Endometrial microvascular endothelial cells (primary cell): ENCODE results near the gene GPR3. TPM values are rescaled to one million over a fixed set of nuclear protein-coding genes. Genes with fewer than 3 reads are reported as not detected.
"Not testable (repeated sequence)": the region's sequence is repeated elsewhere in the genome, so short reads cannot be mapped to it uniquely, and the experiment has no call there.

Source experiments
- in situ Hi-C: cut with HindIII; loops from 2 replicates; pipeline ENCODE4 v1.10.0; 2017; ENCODE audit warnings: low sequenced_read_pairs, low pct_unique_long_range_greater_than_20kb; ENCODE audit errors: inconsistent ontology term
- total RNA-seq: library from RNA; depleted of rRNA; stranded (reverse); fragments of >200 nt; gene quantifications from one replicate; pipeline ENCODE4 v1.2.3, GENCODE V29; 2015; ENCODE audit errors: inconsistent ontology term

Gene GPR3
- total RNA-seq, 1 donor from 2014 or later = 1.9 TPM

DNA sequence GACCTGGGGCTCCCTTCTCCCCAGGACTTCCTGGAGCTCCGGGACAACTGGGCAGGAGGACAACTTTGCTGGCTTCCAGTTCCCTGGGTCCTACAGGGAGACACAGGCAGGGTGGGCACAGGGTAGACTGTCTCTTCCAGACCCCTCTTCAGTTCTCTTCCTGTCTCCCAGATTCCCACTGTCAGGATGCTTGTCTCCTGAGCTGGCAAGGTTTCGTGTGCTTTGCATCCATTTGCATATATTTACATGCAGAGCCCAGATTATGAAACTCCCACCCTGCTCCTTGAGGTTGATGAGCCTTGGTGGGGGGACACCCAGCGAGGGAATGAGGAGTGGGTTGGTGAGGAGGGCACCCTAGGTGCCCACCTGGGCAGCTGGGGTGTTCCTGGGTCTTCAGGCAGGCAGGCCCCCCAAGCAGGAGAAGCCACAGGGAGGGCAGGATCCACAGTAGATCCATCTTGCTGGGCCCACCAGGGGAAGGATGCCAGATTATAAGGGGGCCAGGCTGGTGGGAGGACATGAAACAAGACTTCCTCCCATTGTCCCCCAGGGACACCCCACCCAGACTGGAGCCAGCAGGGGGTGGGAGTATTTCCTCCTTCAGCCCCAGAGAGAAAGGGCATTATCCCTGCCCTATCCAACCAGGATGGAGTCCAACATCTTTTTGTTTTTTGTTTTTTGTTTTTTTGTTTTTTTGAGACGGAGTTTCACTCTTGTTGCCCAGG is 17.9 kb upstream of the GPR3 start, which contains the start of gene FCN3:
FCN3 (minus strand) TSS at position 463 of the 725 bp plus-strand sequence; CDS start at position 457, 6 bp downstream.
- in situ Hi-C loops = no loop called here

DNA sequence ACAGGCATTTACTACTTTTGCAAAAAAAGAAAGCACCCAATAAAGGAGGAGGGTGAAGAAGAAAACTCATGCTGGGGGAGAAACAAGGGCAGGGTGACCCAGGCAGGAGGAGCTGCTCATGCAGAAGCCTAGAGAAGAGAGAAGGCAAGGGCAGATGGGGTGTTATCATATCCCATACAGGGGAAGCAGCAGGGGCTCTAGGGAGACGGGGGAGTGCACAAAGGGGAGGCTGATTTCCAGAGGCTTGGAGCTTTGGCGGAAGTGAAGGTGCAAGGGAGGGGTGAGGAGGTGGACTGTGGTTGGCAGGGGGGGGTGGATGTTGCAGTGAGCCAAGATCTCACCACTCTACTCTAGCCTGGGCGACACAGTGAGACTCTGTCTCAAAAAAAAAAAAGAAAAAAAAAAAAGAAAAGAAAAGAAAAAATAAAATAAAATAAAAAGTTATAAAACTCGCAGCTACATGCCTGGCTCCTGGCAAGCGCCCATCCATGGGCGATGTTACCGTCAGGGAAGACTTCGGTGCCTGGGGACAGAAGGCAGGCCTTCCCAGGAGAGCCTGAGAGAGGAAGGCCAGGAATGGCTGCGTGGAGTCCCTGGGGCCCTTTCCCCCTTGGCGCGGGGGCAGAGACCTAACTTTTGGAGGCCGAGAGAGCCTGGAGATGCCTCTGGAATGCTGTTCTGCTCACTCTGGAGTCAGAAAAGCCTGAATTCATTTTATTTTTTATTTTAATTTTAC is 14.5 kb upstream of the GPR3 start:
- in situ Hi-C loops = no loop called here

DNA sequence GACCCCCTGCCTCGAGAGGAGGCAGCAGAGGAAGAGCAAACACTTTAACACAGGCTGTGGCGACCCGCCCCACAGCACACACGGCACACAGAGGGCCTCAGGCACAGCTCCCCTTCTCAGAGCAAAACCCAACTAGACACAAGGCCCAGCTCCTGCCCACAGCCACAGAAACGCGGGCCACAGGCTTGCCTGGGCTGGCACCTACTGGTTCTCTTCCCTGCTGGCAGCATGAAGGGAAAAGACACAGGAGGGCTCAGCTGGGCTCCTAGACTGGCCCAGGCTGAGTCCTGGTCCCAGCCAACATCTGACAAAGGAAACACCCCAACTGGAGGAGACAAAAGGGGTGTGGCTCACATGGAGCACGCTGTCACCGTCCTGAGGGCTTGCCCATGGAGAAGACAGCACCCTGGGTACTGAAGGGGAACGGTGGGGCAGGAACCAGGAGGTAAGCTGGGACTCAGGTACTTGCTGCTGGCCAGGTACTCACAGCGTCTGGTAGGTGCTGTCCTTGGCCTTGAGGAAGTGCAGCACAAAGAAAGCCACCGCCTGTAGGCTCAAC is 12.8 kb upstream of the GPR3 start:
- in situ Hi-C loops = no loop called here

DNA sequence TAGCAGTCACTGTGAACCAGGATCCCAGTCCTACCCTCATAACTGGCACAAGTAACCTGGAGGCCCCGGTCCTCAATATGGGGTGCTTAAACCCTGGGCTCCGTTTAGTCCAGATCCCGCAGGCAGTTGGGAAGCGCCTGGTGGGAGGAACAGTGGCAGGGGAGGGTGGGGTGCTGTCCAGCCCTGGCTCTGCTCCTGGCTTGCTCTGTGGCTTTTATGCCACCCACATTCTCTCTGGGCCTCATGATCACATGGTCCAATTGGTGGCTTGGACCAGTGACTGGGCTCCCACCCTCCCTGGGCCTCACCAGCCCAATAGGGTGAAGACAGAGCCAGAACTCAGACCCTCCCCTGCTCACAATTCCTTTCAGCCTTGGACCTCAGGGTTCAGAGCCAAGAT is 12.2 kb upstream of the GPR3 start:
- in situ Hi-C loops = no loop called here

DNA sequence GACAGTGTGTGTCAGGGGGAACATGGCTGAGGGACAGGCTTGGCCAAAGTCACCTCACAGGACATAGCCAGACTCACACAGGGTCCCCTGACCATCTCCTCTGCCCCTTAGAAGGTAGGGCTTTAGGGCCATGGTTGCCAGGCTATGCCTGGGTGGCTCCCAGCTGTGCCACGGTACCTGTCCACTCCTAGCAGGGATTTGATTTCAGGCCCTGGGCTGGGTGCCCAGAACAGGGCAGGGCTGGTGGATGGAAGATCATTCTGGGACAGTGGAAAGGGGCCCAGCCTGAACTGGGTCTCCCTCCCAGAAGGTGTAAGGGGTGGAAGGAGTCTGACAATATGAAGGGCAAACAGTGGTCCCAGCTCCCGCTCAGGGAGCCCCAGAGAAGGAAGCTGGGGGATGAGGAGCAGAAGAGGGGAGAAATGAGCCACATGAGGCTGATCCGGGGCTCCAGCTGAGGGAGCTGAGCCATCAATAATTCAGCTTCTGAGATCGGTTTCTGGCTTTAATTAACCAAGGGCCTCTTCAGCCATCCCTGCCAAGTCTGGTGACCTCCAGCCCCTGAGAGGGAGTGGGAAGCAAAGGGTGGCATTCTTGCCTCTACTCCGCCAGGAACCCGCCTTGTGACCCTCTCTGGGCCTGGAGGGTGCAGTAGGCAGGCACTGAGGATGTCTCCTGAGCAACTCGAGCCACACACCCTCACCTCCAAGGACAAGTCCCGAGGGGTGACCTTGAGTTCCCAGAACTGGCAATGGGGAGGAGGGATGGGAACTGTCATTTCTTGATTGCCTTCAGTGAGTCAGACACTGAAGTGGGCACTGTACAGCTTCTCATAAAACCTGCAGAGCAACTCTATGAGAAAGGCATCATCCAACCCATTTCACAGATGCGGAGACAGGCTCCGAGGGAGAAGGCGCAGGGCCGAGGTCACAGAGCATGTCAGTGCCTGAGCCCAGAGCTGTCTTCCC is 11.4 kb upstream of the GPR3 start:
- in situ Hi-C loops = no loop called here

DNA sequence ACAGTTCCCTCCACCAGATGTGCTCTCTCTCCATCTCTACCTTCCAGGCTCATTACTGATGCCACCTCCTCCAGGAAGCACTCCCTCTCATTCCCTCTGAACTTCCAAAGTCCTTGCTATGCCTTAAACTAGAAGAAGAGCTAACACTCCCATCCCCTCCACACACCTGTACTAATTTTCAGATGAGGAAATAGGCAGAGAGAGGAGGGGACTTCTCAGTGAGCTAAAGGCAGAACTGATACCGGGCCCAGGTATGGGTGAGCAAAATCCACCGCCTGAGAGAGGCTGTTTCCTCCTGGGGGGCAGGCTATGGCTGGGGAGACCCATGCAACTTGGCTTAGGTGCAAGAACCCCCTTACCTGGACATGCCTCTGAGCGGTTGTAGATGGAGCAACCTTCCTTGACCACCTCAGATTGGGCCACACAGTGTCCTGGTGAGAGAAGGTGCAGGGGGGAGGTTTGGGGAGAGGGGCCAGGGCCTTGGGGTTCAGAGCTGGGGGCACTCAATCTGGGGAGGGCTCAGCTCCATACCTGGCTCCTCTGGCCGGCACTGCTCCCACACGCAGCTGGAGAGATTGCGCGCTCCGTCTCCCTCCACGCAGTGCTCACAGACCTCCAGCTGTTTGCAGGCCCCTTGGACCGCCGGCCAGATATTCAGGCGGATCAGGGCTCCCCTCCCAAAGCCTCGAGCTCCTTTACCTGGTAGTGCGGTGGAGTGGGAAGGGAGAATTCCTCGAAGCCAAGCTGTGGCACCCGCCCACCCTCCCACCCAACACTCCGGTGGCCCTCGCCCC is 10.3 kb upstream of the GPR3 start:
- in situ Hi-C loops = no loop called here

DNA sequence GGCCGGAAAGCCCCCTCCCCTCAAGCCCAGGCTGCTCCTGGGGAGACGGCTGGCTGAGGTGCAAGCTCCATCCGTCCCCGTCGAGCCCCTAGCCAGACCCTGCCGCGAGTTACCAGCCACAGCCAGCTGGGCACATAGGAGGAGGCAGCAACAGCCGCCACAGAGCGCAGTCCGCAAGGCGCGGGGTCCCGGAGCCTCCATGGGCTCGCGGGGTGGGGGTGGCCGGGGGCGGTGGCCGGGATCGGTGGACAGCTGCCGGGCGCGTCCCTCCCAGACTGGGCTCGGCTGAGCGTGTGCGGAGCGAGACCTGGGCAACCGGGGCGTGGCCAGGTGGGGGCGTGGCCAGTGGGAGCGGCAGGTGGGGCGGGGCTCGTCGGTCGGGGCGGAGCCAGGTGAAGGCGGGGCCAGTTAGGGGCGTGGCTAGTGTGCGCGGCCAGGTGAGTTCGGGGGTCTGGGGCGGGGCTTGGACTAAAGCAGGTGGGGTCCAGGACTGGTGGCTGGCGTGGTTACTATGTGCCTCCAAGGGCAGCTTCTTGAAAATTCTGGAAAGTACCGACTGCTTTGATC is 9.3 kb upstream of the GPR3 start, which contains the start of gene CD164L2:
CD164L2 (minus strand) TSS at position 295 of the 567 bp plus-strand sequence; CDS start at position 201, 94 bp downstream.
- in situ Hi-C loops = no loop called here

DNA sequence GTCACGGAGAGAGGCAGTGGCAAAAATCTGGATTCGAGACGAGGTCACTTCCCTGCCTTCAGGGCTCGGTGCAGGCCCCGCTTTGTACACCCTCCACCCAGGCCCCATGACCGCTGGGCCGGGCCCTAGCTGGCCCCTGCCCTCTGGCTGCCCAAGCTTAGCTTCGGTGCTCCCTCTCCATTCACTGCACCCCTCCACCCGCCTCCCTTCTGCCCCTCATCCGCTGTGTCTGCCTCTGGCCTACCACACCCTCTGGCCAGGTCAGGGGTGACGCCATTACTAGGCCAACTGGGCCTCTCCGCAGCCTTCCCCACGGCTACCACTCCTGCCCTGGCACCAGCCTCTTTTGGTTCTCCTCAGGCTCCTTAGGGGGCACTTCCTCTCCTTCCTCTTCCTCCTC is 8.8 kb upstream of the GPR3 start:
- in situ Hi-C loops = no loop called here

DNA sequence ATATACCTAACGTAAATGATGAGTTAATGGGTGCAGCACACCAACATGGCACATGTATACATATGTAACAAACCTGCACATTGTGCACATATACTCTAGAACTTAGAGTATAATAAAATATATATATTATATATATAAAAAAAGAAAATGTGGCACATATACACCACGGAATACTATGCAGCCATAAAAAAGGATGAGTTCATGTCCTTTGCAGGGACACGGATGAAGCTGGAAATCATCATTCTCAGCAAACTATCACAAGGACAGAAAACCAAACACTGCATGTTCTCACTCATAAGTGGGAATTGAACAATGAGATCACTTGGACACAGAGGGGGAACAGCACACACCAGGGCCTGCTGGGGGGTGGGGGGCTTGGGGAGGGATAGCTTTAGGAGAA is 7.6 kb upstream of the GPR3 start:
- in situ Hi-C loops = not testable (repeated sequence)

DNA sequence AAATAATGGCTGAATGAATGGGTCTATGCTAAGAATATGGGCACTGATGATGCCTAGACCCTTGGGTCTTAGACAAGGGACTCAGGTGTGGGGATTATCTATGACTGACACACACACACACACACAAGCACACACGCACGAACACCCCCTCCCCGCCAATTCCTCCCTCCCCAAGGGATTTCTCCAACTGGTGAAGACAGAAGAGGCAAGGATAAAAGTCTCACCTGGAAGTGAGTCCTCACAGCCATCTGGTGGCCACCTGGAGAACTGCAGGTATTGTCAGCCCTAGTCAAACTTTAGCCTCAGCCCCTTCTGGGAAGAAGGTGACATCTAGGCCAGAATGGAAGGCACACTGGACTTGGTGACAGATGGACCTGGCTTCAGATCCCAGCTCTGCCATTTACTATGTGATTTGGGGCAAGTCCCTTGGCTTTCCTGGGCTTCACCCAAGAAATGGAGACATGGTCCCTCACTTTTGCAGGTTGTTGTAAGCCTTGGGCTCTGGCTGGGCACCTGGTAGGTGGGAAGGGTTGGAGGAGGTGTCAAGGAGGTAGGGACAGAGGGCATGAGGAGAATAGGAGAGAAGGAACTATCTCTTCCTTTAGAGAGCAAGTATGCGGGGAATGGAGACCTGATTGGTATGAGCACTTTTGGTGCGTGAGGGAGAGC is 4.0 kb upstream of the GPR3 start:
- in situ Hi-C loops = no loop called here

DNA sequence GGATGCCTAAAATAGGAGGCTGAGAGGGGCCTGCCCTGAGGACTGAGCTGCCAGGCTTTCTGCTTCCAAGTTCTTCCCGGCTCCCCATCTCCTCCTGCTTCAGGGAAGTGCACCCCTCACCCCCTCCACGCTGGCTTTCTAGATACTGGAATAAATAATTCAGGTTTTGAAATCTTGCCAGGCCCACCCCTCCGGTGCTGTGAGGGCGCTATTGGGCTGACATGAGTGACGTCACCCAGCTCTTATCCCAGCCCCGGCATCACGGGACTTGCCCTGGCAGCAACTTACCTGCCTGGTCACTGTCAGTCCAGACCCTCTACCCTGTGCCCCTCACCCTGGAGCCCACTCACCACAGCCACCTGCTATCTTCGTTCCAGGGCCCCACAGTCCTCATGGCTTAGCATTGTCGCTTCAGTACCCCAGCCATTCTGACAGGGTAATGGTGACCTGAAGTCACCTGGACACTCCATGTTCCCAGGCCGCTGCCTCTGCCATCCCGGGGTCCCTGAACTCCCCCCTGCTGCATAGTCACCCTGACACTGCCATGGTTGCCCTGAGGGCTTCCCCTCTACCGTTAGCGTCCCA is 819 bp upstream of the GPR3 start:
- in situ Hi-C loops = no loop called here

DNA sequence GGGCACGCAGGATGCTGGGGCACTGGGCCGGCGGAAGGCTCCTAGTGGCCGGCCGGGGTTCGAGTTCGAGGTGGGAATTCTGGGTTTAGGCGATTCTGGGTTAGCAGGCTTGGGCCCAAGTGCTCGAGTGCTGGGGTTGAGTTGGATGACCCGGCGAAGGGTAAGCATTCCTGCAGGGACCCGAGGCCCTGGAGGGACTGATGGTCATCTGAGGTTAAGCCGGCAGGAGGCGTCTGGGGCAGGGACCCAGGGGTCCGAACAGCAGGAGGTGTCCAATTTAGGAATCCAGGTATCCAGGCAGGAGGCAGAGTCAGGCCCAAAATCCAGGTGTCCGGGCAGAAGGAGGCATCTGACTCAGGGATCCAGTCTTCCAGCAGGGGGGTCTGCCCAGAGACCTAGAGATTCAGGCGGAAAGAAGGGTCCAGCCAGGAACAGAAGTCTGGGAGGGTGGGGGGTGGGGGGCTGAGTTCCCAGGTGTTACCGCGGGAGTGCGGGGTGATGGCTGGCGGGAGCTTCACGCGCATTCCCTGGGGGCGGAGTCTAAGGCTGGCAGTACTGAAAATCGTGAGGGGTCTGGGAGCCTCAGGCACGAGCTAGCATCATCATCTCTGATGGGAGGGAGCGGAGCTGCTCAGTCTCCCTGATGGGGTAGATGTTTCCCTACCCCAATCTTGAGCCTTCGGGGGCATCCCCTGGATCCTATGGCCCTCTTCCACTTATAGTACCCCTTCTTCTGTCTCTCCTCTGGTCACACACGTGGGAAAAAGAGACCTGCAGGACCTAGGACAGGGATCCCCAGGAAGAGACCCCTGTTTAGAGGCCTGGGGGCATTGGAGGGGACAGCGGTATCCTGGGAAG is 585 bp downstream of the GPR3 start:
- in situ Hi-C loops = no loop called here

DNA sequence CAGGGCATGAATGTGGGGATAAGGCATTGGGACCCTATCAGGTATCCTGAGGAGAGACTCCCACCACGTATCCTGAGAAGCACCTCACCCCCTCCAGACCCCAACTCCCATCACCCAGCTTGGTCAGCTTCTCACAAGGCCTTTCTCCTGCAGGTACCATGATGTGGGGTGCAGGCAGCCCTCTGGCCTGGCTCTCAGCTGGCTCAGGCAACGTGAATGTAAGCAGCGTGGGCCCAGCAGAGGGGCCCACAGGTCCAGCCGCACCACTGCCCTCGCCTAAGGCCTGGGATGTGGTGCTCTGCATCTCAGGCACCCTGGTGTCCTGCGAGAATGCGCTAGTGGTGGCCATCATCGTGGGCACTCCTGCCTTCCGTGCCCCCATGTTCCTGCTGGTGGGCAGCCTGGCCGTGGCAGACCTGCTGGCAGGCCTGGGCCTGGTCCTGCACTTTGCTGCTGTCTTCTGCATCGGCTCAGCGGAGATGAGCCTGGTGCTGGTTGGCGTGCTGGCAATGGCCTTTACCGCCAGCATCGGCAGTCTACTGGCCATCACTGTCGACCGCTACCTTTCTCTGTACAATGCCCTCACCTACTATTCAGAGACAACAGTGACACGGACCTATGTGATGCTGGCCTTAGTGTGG is 1.3 kb downstream of the GPR3 start:
- in situ Hi-C loops = no loop called here

DNA sequence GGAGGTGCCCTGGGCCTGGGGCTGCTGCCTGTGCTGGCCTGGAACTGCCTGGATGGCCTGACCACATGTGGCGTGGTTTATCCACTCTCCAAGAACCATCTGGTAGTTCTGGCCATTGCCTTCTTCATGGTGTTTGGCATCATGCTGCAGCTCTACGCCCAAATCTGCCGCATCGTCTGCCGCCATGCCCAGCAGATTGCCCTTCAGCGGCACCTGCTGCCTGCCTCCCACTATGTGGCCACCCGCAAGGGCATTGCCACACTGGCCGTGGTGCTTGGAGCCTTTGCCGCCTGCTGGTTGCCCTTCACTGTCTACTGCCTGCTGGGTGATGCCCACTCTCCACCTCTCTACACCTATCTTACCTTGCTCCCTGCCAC is 1.8 kb downstream of the GPR3 start:
- in situ Hi-C loops = no loop called here

DNA sequence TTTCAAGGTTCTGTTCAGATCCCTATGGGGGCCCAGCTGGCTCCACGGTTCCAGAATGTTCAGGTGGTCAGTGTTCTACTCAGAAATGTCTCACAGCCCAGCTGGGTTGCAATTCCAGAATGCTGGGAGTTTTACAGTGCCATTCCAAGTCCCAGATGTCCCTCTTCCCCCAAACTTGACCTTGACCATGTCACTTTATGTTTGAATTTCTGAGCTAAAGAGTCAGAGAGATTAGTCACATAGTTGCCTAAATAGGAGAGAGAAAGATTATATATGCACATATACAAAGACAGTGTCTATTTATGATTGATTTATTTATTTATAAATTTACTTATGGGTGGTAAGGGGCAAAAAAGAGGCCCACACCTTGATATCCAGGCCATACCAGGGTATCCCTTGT is 2.5 kb downstream of the GPR3 start:
- in situ Hi-C loops = no loop called here
